ENCODE results near the gene TSG101.

DNA sequence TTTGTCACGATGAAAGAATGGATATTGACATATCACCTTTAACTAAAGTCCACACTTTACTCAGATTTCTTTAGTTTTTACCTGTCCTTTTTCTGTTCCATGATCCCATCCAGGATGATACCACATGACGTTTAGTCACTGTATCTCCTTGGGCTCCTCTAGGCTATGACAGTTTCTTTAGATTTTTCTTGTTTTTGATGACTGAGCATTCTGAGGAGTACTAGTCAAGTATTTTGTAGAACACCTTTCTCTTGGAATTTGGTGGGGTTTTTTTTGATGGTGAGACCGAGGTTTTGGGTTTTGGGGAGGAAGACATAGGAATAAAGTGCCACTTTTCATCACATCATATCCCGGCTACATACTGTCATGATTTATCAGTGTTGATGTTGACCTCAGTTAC is 67.1 kb downstream of the TSG101 start:
- TF ChIP-seq EZH2 (IDR thresholded peaks at IDR 0.05) (no peak), POLR2AphosphoS5 (IDR thresholded peaks at IDR 0.05; ENCODE audit: borderline replicate concordance, low read depth, low read length) (no peak)

Measured in SK-N-MC (cell line).